Measurements from ENCODE around the gene ZBTB2.

GRCh38 chr6:151330130-151330696 lies 61.1 kb downstream of the ZBTB2 start:
- TF ChIP-seq CTCF (IDR thresholded peaks at IDR 0.05) (no peak), AFF4 (CRISPR knock-in tag; IDR thresholded peaks at IDR 0.05; ENCODE audit: borderline replicate concordance) (no peak), ZNF512 (CRISPR knock-in tag; IDR thresholded peaks at IDR 0.05; ENCODE audit: borderline replicate concordance) (no peak), ETV6 (CRISPR knock-in tag; IDR thresholded peaks at IDR 0.05) (no peak), ATF2 (CRISPR knock-in tag; IDR thresholded peaks at IDR 0.05; ENCODE audit: borderline replicate concordance, low read depth) (no peak)
